ENCODE measurements around the gene NOC4L.
A peak's percentile ranks its signal among the peaks of the same experiment; 100 is the strongest.
"Not testable (repeated sequence)": the region's sequence is repeated elsewhere in the genome, so short reads cannot be mapped to it uniquely, and the experiment has no call there.

NOC4L gene

GRCh38 chr12:132186857-132187620, 42.8 kb downstream of the NOC4L start:
- no peak for DNase-seq

DNA sequence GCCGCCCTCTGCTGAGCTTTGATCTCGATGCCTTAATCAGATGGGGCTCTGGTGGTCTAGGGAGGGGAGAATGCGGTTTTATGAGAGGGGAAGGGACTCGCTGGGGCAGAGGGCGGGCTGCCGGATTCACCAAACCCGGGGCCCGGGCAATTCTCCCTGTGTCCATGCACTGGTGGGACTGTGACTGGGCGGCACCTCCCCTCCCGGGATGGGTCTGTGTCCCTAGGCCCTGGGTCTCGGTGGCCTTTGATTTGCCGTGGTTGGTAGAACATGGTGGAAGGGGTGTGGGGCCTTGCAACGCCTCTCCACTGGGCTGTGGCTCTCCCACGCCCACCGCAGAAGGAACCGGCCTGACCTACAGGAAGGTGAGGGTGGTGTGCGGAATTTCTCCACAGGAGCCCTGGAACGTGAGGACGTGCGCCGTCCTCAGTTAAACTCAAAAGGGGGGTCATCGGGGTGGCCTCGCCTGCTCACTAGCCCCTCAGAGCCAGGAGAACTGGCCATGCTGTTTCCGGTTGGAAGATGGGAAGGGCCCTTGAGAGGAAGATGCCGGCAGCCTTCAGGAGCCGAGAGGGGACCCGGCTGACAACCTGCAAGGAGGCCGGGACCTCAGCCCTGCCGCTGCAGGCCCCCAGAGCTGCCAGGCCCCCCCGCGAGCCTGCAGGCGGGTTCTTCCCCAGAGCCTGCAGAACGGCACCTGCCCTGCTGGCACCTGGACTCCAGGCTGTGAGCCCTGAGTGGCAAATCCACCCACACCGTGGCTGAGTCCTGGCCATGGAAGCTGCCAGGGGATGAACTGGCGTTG, 43.6 kb downstream of the NOC4L start:
- DNase-seq = no peak

GRCh38 chr12:132188451-132188901, 44.2 kb downstream of the NOC4L start:
- DNase-seq = no peak

GRCh38 chr12:132188916-132189325, 44.7 kb downstream of the NOC4L start:
- DNase-seq = no peak

DNA sequence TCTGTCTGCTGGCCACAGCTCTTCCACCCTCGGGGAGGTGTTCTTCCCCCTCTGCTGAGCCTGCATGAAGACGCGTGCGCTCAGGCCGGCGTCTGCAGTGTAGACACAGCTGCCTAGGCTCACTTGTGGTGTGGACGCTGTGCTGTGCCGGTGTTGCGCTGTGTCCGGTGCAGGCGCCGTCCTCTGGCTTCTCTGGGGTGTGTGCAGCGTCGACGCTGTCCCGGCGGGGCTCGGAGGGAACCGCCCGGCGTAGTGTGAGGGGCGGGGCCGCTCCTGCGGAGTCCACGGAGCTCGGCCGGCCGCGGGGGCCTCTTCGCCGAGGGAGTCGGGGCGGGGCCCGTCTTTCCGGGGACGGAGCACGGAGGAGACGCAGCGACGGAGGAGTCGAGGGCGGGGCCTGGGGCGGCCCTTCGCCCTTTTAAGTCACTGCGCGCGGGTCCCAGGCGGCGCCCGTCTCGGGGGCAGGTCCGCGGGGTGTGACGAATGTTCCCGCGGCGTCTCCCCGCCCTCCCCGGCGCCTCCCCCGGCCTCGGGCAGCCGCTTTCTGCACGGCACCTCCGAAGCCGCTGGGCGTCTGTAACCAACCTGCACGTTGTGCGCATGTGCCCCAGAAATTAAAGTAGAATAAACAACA, 45.2 kb downstream of the NOC4L start:
- DNase-seq = peak; percentile 62 to 77

- DNase-seq = no peak
These were observed 45.9 kb downstream of the NOC4L start for GRCh38 chr12:132190012-132190755.

DNA sequence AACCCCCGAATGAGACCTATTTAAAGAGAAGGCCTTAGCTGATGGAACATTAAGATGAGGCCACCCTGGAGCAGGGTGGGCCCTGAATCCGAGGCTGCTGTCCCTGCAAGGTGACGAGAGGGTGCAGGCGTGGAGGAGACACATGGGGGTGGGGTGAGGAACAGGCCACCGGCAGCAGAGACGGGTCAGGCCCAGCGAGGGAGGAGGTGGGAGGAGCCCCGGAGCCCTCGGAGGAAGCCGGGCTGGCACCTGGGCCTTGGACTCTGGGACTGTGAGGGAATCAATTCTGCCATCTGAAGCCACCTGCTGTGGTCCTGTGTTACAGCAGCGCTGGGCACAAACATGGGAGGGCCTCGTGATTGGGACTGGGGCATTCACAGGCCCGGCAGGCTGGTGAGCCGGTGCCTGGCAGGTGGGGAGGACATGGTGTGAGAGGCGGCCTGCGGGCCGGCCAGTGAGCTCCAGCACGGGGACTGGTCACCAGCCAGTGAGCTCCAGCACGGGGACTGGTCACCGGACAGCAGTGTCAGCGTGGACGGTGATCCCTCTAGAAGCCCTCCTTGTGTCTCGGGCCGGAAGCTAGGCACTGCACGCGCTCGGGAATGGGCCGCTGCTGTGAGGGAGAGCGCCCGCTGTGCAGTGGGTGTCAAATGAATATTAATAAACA, 46.7 kb downstream of the NOC4L start:
- no peak for DNase-seq

GRCh38 chr12:132191715-132192553, 47.7 kb downstream of the NOC4L start:
- no peak for DNase-seq

- DNase-seq = no peak
These were observed 49.8 kb downstream of the NOC4L start for GRCh38 chr12:132194056-132194455.

DNA sequence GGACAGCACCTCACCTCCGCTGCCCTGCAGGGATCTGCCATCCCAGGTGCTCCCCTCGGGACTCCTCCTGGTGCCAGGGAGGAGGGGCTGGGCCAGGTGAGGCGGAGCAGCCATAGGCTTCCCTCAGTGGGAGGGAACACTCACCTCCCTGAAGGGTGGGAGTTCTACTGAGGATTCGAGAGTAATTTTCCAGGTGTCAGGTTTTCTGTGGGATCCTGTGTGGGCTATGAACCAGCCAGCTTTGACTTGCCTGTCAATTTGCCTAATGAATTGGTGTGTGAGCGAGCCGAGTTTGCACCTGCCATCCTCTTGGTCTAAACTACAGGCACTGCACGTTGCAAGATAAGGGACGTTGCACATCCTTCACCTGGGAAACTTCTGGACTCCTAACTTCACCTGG, 50.3 kb downstream of the NOC4L start:
- DNase-seq = no peak

DNA sequence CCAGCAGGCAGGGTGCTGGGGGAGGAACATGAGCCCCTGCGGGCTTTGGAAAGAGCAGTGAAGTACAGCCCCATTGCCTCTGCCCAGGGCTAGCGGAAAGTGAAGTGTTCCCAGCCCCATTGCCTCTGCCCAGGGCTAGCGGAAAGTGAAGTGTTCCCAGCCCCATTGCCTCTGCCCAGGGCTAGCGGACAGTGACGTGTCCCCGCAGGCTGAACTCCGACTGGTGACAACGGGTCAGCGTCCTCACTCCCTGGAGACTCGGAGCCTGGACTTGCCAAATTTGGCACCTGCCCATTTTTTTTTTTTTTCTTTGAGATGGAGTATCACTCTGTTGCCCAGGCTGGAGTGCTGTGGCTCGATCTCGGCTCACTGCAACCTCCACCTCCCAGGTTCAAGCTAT, 51.0 kb downstream of the NOC4L start:
- not testable (repeated sequence) for DNase-seq

DNA sequence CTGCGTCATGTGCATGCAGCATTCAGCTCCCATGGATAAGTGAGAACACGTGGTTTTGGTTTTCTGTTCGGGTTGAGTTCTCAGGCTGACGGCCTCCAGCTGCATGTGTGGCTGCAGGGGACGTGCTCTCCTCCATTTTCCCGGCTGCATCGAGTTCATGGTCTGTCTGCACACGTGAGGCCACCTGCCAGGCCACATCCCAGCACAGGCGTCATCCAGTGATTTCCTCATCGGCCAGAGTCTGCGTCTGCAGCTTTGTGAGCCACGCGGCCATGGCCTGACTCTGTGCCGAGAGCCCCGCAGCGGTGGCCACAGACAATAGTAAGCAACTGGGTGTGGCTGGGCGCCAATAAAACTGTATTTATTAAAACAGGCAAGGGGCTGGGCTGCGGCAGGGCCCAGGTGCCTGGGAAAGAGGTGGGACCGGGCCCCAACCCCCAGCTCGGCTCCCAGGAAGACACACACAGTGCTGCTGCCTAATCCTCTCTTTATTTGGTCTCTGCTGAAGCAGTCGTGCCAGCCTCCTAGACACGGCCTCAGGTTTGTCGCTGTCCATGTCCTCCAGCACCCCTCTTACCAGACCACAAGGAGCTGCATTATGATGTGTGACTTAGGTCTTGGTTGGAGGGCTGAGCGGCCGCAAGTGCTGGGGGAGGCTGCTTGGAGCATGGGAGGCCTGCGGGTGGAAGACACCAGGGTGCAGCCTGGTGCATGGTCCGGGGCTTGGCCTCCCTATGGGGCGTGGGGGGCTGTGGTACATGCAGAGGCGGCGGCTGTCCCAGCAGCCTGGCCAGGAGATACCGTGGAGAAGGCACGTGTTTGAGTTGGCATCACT, 52.0 kb downstream of the NOC4L start:
- DNase-seq = no peak

DNA sequence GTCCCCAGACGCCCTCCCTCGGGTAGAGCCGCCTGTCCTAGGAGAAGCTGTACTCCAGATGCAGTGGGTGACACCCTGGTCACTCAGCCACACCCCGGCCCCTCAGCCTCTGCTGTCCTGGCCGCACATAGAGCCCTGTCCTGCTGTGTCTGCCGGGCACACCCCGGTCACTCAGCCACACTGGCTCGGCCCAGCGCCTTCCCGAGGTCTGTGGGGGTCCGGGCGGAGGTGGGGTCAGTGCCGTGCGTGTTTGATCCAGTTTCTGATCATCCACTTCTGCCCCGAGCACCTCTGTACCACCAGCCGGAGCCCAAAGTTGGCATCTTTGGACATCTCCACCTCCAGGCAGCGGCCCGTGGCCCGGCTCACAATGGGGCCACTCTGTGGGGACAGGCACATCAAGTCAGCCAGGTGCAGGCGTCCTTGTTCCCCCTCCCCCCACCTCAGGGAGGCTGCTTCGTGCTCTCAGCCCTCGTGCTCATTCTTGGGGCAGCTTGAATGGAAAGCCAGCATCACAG, 52.7 kb downstream of the NOC4L start:
- DNase-seq = no peak

- no peak for DNase-seq
These were observed 53.5 kb downstream of the NOC4L start for GRCh38 chr12:132197581-132198354.

DNA sequence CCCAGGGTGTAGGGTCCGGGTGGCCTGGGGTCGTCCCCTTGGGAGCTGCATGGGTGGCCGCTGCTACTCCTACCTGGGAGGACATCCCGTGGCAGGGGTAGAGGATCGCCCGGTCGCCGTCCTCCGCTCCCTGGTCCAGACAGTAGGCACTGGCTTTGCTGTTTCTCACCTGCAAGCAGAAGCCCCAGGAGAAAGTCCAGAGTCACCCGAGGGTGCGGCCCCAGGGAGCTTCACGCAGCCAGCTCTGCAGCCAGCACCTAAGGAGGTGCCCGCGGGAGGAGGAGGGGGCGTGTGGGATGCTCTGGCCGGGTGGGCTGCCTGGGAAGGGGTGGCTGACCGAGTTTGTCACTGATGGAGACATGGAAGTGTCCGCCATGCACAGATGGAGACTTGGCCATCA, 54.8 kb downstream of the NOC4L start:
- DNase-seq = no peak

DNA sequence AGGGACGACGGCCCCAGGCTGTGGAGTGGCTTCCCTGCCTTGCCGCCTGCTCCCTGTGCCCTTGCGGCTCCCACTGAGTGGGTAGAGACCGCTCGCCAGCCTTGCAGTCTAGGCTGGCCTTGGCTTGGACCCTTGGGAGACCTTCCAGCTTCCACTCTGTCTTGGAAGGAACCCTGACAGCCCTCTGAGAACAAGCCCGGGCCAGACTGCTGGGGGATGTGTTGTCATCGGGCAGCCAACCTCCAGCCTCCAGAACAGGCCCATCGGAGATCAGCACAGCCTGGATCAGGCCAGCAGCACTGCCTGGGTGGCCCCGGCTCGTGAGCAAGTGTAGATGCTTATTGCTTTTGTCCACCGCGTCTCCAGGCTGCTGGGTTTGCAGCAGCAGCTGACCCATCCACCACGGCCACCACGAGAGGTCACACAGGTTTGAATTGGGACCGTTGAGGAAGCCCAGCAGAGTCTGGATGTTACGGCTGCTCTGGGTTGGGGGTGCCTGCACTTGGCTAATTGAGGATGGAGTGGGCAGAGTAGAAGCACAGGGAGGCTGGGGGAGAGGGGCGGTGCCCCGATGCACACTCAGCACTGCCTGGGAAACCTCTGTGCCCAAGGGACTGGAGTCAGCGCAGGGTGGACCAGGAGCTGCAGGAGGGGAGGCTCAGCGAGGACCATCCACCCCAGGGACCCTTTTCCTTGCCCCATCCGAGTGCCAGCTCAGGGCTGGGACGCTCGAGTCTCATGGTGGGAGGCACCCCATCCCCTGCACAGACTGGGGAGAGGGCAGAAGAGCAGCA, 55.5 kb downstream of the NOC4L start:
- DNase-seq = no peak

GRCh38 chr12:132200800-132201199, 56.5 kb downstream of the NOC4L start:
- DNase-seq = no peak

DNA sequence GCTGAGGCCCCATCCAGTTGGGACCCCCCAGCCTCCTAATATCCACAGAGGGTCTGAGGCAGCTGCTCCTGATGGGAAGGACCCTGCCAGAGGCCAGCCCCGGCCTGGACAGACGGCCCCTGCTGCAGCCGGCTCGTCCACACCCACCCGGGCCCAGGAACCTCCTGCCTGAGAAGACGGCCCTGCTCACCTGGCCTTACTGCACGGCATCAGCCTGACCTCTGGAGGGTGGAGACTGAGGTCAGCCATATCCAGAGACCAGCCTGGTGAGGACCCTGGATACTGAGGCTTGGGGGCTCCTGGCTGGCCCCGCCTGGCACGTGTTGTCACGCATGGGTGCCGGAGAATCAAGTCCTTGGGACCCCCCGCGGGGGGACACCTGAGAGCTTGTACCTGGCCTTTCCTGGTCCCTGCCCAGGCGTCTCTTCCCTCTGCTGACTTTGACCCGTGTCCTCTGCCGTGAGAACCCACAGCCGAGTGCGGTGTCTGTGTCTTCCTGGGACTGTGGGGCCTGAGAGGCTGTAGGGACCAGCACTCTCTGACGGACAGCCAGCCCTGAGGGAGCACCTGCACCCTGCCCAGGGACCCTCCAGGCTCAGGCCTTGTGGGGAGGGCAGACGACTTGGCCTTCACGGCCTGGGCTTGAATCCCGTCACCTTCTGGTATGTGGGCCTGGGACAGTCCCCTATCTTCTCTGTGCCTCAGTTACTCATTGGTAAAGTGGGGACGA, 57.3 kb downstream of the NOC4L start:
- DNase-seq = no peak

Measured in Kasumi-1 (cell line).